ENCODE results near the gene MICU1. TPM values are rescaled to one million over a fixed set of nuclear protein-coding genes. Genes with fewer than 3 reads are reported as not detected.

The MICU1 gene
- total RNA-seq, 3 donors from 2014 or later, result 27.2 to 44.3 (median 33.9) TPM

DNA sequence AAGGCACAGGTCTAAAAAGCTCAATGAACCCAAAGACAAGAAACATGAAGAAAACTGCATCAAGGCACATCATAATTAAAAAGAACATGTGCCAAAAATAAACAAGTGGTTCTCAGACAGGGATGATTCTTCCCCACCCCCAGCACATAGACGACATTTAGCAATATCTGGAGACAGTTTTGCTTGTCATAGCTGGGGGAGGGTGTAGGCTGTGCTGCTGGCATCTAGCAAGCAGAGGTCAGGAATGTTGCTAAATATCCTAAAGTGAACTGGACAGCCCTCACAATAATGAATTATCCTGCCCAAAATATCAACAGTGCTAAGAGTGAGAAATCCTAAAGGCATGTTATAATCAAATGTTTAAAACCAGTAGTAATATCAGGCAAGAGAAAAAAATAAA, 122.6 kb downstream of the MICU1 start:
- H3K4me1 ChIP-seq, result no peaks in the 10 kb centered on the region
- no peak overlapping the region for H3K4me3 ChIP-seq
- H3K27ac ChIP-seq, result no peak overlapping the region
- H3K27me3 ChIP-seq, result no peaks in the 10 kb centered on the region
- no peak for DNase-seq (ENCODE audit: low spot score in 2 of 2)
- TF ChIP-seq, protein P1, sequence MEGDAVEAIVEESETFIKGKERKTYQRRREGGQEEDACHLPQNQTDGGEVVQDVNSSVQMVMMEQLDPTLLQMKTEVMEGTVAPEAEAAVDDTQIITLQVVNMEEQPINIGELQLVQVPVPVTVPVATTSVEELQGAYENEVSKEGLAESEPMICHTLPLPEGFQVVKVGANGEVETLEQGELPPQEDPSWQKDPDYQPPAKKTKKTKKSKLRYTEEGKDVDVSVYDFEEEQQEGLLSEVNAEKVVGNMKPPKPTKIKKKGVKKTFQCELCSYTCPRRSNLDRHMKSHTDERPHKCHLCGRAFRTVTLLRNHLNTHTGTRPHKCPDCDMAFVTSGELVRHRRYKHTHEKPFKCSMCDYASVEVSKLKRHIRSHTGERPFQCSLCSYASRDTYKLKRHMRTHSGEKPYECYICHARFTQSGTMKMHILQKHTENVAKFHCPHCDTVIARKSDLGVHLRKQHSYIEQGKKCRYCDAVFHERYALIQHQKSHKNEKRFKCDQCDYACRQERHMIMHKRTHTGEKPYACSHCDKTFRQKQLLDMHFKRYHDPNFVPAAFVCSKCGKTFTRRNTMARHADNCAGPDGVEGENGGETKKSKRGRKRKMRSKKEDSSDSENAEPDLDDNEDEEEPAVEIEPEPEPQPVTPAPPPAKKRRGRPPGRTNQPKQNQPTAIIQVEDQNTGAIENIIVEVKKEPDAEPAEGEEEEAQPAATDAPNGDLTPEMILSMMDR (IDR thresholded peaks at IDR 0.05), result no peak
- TF ChIP-seq POLR2AphosphoS5 (IDR thresholded peaks at IDR 0.05) (no peak), POLR2A (IDR thresholded peaks at IDR 0.05) (no peak)
- H3K36me3 ChIP-seq, result no peaks in the 10 kb centered on the region
- intact Hi-C loops (cut with DNase I; ENCODE audit: low total_unique reads), result no loop called here
- peaks cover 0 to 4% of the 10 kb centered on the region in 2 donors for H3K9me3 ChIP-seq

DNA sequence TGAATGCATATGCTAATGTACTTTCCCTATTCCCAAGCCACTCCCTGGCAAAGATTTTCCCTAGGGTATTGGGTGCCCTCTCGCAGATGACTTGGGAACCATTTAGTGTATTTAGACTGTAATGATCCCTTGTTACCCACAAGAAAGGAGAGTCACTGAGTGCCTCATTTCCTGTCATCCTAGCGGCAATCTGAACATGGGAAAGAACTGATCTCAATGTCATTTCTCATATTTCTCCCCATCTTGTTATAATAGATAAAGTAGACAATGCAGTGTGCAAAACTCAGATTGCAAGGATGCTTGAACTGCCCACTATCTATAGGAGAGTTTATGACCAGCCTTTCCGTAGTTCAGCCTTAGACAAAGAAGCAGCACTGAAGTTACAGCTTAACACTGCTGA, 123.3 kb downstream of the MICU1 start:
- no peak overlapping the region for H3K27ac ChIP-seq

DNA sequence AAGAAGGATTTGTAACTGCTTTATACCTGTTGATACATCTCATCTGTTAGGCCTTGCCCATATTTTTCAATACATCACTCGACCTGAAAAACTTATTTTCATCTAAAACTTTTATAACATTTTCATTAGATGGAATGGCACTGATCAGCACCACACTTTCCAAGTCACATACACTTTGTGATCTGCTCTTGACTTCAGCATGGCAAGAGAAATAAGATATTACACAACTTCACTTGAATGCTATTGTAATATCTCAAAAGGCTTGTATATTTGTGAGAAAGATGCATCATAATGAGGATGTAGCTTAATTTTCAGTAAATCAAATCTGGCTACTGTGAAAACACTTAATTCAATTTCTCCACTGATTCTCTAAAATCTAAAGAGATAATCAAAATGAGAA, 126.2 kb downstream of the MICU1 start:
- TF ChIP-seq POLR2AphosphoS5 (IDR thresholded peaks at IDR 0.05), result no peak
- TF ChIP-seq, protein P1 (IDR thresholded peaks at IDR 0.05), result no peak
- intact Hi-C loops (cut with DNase I; ENCODE audit: low total_unique reads), result no loop called here
- DNase-seq (ENCODE audit: low spot score in 2 of 2), result no peak
- no peak overlapping the region for H3K27ac ChIP-seq
- no peaks in the 10 kb centered on the region for H3K27me3 ChIP-seq
- H3K9me3 ChIP-seq, result peaks cover 0 to 4% of the 10 kb centered on the region in 2 donors
- H3K4me3 ChIP-seq, result no peak overlapping the region
- H3K36me3 ChIP-seq, result no peaks in the 10 kb centered on the region
- no peaks in the 10 kb centered on the region for H3K4me1 ChIP-seq

More for the DNA sequence above, 123.3 kb downstream of the MICU1 start:
- H3K4me1 ChIP-seq, result no peaks in the 10 kb centered on the region
- no peaks in the 10 kb centered on the region for H3K36me3 ChIP-seq
- no peak overlapping the region for H3K4me3 ChIP-seq
- no peaks in the 10 kb centered on the region for H3K27me3 ChIP-seq
- TF ChIP-seq, protein P1 (IDR thresholded peaks at IDR 0.05), result no peak
- TF ChIP-seq POLR2A (IDR thresholded peaks at IDR 0.05) (no peak), POLR2AphosphoS5 (IDR thresholded peaks at IDR 0.05) (no peak)
- intact Hi-C loops (cut with DNase I; ENCODE audit: low total_unique reads), result no loop called here
- no peak for DNase-seq (ENCODE audit: low spot score in 2 of 2)
- H3K9me3 ChIP-seq, result peaks cover 0 to 4% of the 10 kb centered on the region in 2 donors

DNA sequence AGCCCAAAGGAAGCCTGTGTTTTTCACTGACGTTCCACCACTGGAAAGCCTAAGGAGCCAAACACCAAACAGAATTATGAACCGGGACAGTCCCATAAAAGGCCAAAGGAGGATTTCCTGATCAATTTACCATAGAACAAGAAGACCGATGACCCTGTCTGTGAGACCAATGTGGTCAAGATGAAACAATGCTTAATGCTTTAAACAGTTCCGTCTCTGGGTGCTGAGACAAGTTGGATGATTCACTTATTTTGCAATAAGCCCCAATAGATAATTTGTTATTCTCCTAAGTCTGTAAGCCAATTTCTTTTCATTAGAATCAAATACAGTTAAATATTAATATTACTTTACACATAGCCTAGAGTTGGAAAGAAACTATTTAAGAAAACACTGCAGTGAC, 134.9 kb downstream of the MICU1 start:
- no peak for TF ChIP-seq POLR2A (IDR thresholded peaks at IDR 0.05)
- TF ChIP-seq POLR2AphosphoS5 (IDR thresholded peaks at IDR 0.05), result no peak
- TF ChIP-seq, protein P1 (IDR thresholded peaks at IDR 0.05), result no peak
- intact Hi-C loops (cut with DNase I; ENCODE audit: low total_unique reads), result no loop called here
- Histone ChIP-seq H3K9me3 (no peaks in the 10 kb centered on the region), H3K27me3 (no peaks in the 10 kb centered on the region), H3K4me3 (no peak overlapping the region), H3K36me3 (no peaks in the 10 kb centered on the region), H3K27ac (no peak overlapping the region), H3K4me1 (no peaks in the 10 kb centered on the region)
- no peak for DNase-seq (ENCODE audit: low spot score in 2 of 2)

DNA sequence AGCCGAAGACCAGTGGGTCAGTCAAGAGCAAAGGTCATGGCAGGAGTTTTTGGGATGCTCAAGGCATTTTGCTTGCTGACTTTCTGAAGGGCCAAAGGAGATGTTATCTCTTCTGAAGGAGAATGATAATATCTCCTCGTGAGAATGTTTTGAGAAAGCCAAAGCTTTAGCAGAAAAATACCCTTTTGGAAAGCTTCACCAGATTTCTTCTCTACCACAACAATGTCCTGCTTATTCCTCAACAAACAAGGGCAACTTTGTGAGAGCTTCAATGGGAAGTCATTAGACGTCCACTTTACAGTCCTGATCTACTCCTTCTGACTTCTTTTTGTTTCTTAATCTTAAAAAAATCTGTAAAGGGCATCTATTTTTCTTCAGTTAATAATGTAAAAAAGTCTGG, 138.4 kb downstream of the MICU1 start:
- H3K27me3 ChIP-seq, result no peaks in the 10 kb centered on the region

More for the DNA sequence above, 138.4 kb downstream of the MICU1 start:
- TF ChIP-seq POLR2AphosphoS5 (IDR thresholded peaks at IDR 0.05) (no peak), POLR2A (IDR thresholded peaks at IDR 0.05) (no peak)
- TF ChIP-seq, protein P1 (IDR thresholded peaks at IDR 0.05), result no peak
- intact Hi-C loops (cut with DNase I; ENCODE audit: low total_unique reads), result no loop called here
- no peak overlapping the region for H3K27ac ChIP-seq
- no peak overlapping the region for H3K4me3 ChIP-seq
- no peaks in the 10 kb centered on the region for H3K4me1 ChIP-seq
- H3K9me3 ChIP-seq, result no peaks in the 10 kb centered on the region
- H3K36me3 ChIP-seq, result no peaks in the 10 kb centered on the region
- DNase-seq (ENCODE audit: low spot score in 2 of 2), result no peak
